ENCODE measurements around the gene NRSN1.

- TF ChIP-seq GATA3 (IDR thresholded peaks at IDR 0.05; ENCODE audit: low read depth, low read length): no peak
- TF ChIP-seq GATA2 (IDR thresholded peaks at IDR 0.05; ENCODE audit: low read depth, low read length): no peak
Measured at GRCh38 chr6:24092407-24092806, 33.6 kb upstream of the NRSN1 start.

All from SH-SY5Y (cell line).